Neural cell (in vitro differentiated cells): ENCODE measurements around the gene TEX261. TPM values are rescaled to one million over a fixed set of nuclear protein-coding genes. Genes with fewer than 3 reads are reported as not detected.
"Not testable (repeated sequence)": the region's sequence is repeated elsewhere in the genome, so short reads cannot be mapped to it uniquely, and the experiment has no call there.

Experiments used
- H2AFZ ChIP-seq: fragments of 200-600, 300-800 bp; sonication (generic), shearing (Covaris generic); 2 replicates; pipeline ENCODE4 v1.6.0; 2014; ENCODE audit warnings: low read depth, mild to moderate bottlenecking, antibody characterized with exemption, low read length, moderate library complexity
- H3F3A ChIP-seq: fragments of 200-600 bp; shearing (Covaris generic); 2 replicates; pipeline ENCODE4 v1.6.1; 2016; ENCODE audit warnings: mild to moderate bottlenecking, moderate library complexity, mixed read lengths, antibody characterized with exemption, low read length; ENCODE audit not compliant: insufficient read depth, poor library complexity, severe bottlenecking
- H3K27ac ChIP-seq: fragments of 200-600, 300-800 bp; sonication (generic), shearing (Covaris generic); 2 replicates; pipeline ENCODE4 v1.5.1; 2014; ENCODE audit warnings: mild to moderate bottlenecking, low read length, moderate library complexity
- H3K27me3 ChIP-seq: fragments of 300-800, 200-600 bp; sonication (generic), shearing (Covaris generic); 2 replicates; pipeline ENCODE4 v1.6.0; 2014; ENCODE audit warnings: mild to moderate bottlenecking, low read depth, low read length, moderate library complexity; ENCODE audit not compliant: insufficient read depth
- H3K36me3 ChIP-seq: fragments of 300-800, 200-600 bp; sonication (generic), shearing (Covaris generic); 2 replicates; pipeline ENCODE4 v1.5.1; 2014; ENCODE audit warnings: mild to moderate bottlenecking, antibody characterized with exemption, low read length, moderate library complexity; ENCODE audit not compliant: insufficient read depth
- H3K4me2 ChIP-seq: fragments of 300-800, 200-600 bp; sonication (generic), shearing (Covaris generic); 2 replicates; pipeline ENCODE4 v1.6.0; 2014; ENCODE audit warnings: mild to moderate bottlenecking, low read length
- H3K4me3 ChIP-seq: fragments of 300-800, 200-600 bp; sonication (generic), shearing (Covaris generic); 2 replicates; pipeline ENCODE4 v1.5.1; 2014; ENCODE audit warnings: mild to moderate bottlenecking, low read length, moderate library complexity
- H3K79me2 ChIP-seq: fragments of 200-600 bp; shearing (Covaris generic); replicated peaks from 2 replicates; pipeline ENCODE4 v1.6.0; 2014; ENCODE audit warnings: mild to moderate bottlenecking, low read length, moderate library complexity; ENCODE audit not compliant: insufficient read depth
- H3K9ac ChIP-seq: fragments of 300-800, 200-600 bp; sonication (generic), shearing (Covaris generic); 2 replicates; pipeline ENCODE4 v1.6.1; 2016; ENCODE audit warnings: mild to moderate bottlenecking, low read length, mixed read lengths
- H3K9me2 ChIP-seq: fragments of 200-600 bp; shearing (Covaris generic); 2 replicates; pipeline ENCODE4 v1.6.1; 2016; ENCODE audit warnings: mild to moderate bottlenecking, low read length, mixed read lengths; ENCODE audit not compliant: insufficient read depth
- H3K9me3 ChIP-seq: fragments of 200-600, 300-800 bp; sonication (generic), shearing (Covaris generic); 2 replicates; pipeline ENCODE4 v1.6.1; 2016; ENCODE audit warnings: mild to moderate bottlenecking, mixed run types, low read length, moderate library complexity, mixed read lengths
- H4K20me1 ChIP-seq: fragments of 200-600 bp; shearing (Covaris generic); 2 replicates; pipeline ENCODE4 v1.6.1; 2016; ENCODE audit warnings: mild to moderate bottlenecking, mixed run types; ENCODE audit not compliant: insufficient read depth
- EP300 ChIP-seq: fragments of 450-650 bp; conservative IDR thresholded peaks from 2 replicates; pipeline ENCODE4 v1.6.1; 2014; ENCODE audit warnings: antibody characterized with exemption, mild to moderate bottlenecking, moderate library complexity; ENCODE audit not compliant: poor library complexity, severe bottlenecking
- EZH2 ChIP-seq: fragments of 200-600, 300-800 bp; shearing (Covaris generic), sonication (generic); IDR thresholded peaks from 2 replicates; pipeline ENCODE4 v1.6.1; 2014; ENCODE audit warnings: antibody characterized with exemption, low read length, borderline replicate concordance, mild to moderate bottlenecking; ENCODE audit not compliant: insufficient read depth, poor library complexity, severe bottlenecking
- MXI1 ChIP-seq: fragments of 450-650 bp; conservative IDR thresholded peaks from 2 replicates; pipeline ENCODE4 v1.6.1; 2014; ENCODE audit warnings: antibody characterized with exemption, mild to moderate bottlenecking; ENCODE audit not compliant: poor library complexity, severe bottlenecking
- POLR2AphosphoS5 ChIP-seq: IDR thresholded peaks from 2 replicates; pipeline ENCODE4 v1.6.1; 2012
- RAD21 ChIP-seq: fragments of 450-650 bp; conservative IDR thresholded peaks from 2 replicates; pipeline ENCODE4 v1.6.1; 2014; ENCODE audit warnings: antibody characterized with exemption, mild to moderate bottlenecking, moderate library complexity
- SMC3 ChIP-seq: fragments of 450-650 bp; conservative IDR thresholded peaks from 2 replicates; pipeline ENCODE4 v1.6.1; 2014; ENCODE audit warnings: antibody characterized with exemption, mild to moderate bottlenecking, moderate library complexity; ENCODE audit not compliant: poor library complexity
- TAF1 ChIP-seq: IDR thresholded peaks from 2 replicates; pipeline ENCODE4 v1.6.1; 2012; ENCODE audit warnings: low read depth
- polyA plus RNA-seq: library from polyadenylated mRNA; depleted of rRNA; stranded (reverse); fragments of >200 nt; gene quantifications from 2 replicates; pipeline ENCODE4 v1.2.3, GENCODE V29; 2014
- TF ChIP-seq, protein P1 (sequence below): fragments of 450-650 bp; IDR thresholded peaks from 2 replicates; pipeline ENCODE4 v1.5.1; 2014; ENCODE audit warnings: antibody characterized with exemption, mild to moderate bottlenecking, moderate library complexity; ENCODE audit not compliant: poor library complexity, severe bottlenecking
- TF ChIP-seq, protein P2 (sequence below): IDR thresholded peaks from 2 replicates; pipeline ENCODE4 v1.6.1; 2012; ENCODE audit warnings: borderline replicate concordance

Gene TEX261
- polyA plus RNA-seq, 1 donor from 2014 or later: 48.2 TPM

DNA sequence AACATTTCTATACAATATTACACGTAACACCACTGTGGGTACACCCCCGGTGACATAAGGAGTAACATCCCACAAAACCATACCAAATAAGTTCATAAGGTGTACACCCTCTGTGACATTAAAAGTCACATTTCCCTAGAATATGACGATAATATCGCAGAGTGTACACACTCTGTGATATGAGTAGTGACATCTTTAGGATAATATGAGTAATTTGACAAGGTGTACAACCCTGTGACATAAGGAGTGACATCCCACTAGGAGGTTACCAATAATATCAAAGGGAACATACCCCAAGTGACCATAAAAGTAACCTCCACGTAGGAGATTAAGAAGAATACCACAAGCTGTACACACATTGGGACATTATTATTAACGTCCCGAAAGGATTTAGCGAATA is 24.0 kb upstream of the TEX261 start:
- H3K4me3 ChIP-seq: no peak overlapping the region
- H3K36me3 ChIP-seq: no peaks in the 10 kb centered on the region
- no peaks in the 10 kb centered on the region for H3K9me2 ChIP-seq
- H3K9ac ChIP-seq: no peak overlapping the region
- no peaks in the 10 kb centered on the region for H3K27me3 ChIP-seq
- H3K27ac ChIP-seq: no peak overlapping the region
- no peak overlapping the region for H3K4me2 ChIP-seq
- no peaks in the 10 kb centered on the region for H4K20me1 ChIP-seq
- no peaks in the 10 kb centered on the region for H3K79me2 ChIP-seq
- peaks cover 16% of the 10 kb centered on the region for H3K9me3 ChIP-seq
- no peaks in the 10 kb centered on the region for H3F3A ChIP-seq
- no peak for TF ChIP-seq MXI1
- TF ChIP-seq SMC3: no peak
- no peak for TF ChIP-seq POLR2AphosphoS5
- TF ChIP-seq, protein P1, sequence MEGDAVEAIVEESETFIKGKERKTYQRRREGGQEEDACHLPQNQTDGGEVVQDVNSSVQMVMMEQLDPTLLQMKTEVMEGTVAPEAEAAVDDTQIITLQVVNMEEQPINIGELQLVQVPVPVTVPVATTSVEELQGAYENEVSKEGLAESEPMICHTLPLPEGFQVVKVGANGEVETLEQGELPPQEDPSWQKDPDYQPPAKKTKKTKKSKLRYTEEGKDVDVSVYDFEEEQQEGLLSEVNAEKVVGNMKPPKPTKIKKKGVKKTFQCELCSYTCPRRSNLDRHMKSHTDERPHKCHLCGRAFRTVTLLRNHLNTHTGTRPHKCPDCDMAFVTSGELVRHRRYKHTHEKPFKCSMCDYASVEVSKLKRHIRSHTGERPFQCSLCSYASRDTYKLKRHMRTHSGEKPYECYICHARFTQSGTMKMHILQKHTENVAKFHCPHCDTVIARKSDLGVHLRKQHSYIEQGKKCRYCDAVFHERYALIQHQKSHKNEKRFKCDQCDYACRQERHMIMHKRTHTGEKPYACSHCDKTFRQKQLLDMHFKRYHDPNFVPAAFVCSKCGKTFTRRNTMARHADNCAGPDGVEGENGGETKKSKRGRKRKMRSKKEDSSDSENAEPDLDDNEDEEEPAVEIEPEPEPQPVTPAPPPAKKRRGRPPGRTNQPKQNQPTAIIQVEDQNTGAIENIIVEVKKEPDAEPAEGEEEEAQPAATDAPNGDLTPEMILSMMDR: no peak
- TF ChIP-seq TAF1: no peak
- no peak for TF ChIP-seq EZH2
- TF ChIP-seq, protein P2, sequence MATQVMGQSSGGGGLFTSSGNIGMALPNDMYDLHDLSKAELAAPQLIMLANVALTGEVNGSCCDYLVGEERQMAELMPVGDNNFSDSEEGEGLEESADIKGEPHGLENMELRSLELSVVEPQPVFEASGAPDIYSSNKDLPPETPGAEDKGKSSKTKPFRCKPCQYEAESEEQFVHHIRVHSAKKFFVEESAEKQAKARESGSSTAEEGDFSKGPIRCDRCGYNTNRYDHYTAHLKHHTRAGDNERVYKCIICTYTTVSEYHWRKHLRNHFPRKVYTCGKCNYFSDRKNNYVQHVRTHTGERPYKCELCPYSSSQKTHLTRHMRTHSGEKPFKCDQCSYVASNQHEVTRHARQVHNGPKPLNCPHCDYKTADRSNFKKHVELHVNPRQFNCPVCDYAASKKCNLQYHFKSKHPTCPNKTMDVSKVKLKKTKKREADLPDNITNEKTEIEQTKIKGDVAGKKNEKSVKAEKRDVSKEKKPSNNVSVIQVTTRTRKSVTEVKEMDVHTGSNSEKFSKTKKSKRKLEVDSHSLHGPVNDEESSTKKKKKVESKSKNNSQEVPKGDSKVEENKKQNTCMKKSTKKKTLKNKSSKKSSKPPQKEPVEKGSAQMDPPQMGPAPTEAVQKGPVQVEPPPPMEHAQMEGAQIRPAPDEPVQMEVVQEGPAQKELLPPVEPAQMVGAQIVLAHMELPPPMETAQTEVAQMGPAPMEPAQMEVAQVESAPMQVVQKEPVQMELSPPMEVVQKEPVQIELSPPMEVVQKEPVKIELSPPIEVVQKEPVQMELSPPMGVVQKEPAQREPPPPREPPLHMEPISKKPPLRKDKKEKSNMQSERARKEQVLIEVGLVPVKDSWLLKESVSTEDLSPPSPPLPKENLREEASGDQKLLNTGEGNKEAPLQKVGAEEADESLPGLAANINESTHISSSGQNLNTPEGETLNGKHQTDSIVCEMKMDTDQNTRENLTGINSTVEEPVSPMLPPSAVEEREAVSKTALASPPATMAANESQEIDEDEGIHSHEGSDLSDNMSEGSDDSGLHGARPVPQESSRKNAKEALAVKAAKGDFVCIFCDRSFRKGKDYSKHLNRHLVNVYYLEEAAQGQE: no peak
- TF ChIP-seq EP300: no peak
- no peak for TF ChIP-seq RAD21
- H2AFZ ChIP-seq: no peak overlapping the region

DNA sequence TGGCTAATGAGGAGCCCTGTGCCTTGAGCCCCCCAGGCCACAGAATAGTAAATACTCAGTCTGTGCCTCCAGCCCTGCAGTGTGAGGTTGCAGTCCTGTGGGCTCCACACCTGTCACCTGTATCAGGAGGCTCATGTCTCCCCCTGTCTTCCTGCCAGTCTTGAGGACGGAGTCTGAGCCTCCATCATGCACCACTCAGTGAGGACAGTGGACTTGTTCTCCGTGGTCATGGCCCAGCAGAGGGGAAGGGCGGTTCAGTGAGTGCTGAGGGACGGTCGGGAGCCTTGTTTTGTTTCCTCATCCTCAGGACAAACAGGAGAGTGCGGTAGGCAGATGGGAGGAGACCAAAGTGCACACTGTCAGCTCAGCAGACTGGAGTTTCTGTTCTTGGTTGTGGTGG is 17.1 kb upstream of the TEX261 start:
- H3F3A ChIP-seq, H3K4me3 ChIP-seq, H3K9ac ChIP-seq, H3K79me2 ChIP-seq, H3K27me3 ChIP-seq, H3K4me2 ChIP-seq, H4K20me1 ChIP-seq, H3K9me2 ChIP-seq, H3K27ac ChIP-seq, H2AFZ ChIP-seq, H3K36me3 ChIP-seq: not testable (repeated sequence)
- H3K9me3 ChIP-seq: peaks cover 11% of the 10 kb centered on the region

DNA sequence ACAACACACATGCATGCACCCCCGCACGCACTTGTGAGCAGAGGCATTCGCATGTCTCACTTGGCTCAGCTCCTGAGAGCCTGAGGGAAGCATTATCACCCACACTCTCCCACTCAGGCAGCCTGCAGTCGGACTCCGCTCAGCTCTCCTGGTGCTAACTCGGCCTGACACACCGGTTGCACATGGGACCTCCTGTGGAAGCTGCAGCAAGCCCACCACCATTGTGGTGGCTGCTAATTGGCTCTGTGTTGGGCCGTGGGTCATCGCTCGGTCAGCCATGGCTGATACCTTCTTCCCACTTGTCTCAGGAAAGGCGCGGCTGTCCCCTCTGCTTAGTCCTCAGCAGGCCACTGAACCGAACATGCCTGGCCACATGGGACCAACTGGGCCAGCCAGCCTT is 13.7 kb upstream of the TEX261 start:
- TF ChIP-seq RAD21: no peak
- TF ChIP-seq, protein P1: no peak
- TF ChIP-seq SMC3: no peak
- TF ChIP-seq, protein P2: no peak
- Histone ChIP-seq H3F3A (no peaks in the 10 kb centered on the region), H3K9me3 (no peaks in the 10 kb centered on the region), H2AFZ (no peak overlapping the region), H3K4me2 (no peak overlapping the region), H3K36me3 (no peaks in the 10 kb centered on the region), H3K27ac (no peak overlapping the region), H3K79me2 (no peaks in the 10 kb centered on the region), H3K9ac (no peak overlapping the region), H3K4me3 (no peak overlapping the region), H3K9me2 (no peaks in the 10 kb centered on the region), H4K20me1 (no peaks in the 10 kb centered on the region), H3K27me3 (no peaks in the 10 kb centered on the region)
